Measurements from ENCODE around the gene KCNIP1. TPM values are rescaled to one million over a fixed set of nuclear protein-coding genes. Genes with fewer than 3 reads are reported as not detected.

KCNIP1 gene
- total RNA-seq, 4 donors from 2014 or later = not detected

DNA sequence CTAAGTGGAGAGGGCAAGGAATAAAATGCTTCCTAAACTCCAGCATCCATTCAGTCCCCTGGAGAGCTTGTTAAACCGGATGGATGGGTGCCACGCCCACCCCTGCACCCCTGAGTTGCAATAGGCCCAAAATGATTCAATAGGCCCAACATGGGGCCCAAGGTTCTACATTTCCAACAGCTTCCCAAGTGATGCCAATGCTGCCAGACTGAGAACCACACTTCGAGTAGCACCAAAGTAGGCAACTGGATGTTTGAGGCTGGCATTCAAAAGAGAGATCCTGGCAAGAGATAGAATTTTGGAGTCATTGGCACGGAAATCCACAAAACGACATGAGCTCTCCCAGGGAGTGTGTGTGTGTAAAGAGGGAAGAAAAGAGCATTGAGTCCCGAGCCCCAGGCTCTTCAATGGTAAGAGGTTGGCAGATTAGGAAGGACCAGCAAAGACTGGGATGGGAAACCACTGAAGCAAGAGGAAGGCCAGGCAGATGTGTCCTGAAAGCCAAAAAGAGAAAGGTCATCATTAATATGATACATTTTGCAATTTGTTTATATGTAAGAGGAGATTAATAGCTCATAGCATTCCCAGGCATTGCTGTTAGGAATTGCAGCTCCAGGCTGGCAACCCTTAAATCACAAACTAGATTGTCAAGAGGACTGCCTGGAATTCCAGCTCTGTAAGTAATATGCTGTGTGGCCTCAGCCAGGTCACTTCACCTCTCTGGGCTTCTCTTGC is 130.6 kb downstream of the KCNIP1 start:
- H3K27ac ChIP-seq = peak overlapping the region in 2 of 4 donors; percentile 70 to 87
- DNase-seq = no peak
- H3K9me3 ChIP-seq = no peaks in the 10 kb centered on the region
- intact Hi-C loops (cut with DNase I) = no loop called here
- H3K4me3 ChIP-seq = no peak overlapping the region
- H3K27me3 ChIP-seq = peaks cover 0 to 6% (median 0%) of the 10 kb centered on the region in 4 donors
- peaks cover 21 to 50% (median 21%) of the 10 kb centered on the region in 3 donors for H3K4me1 ChIP-seq
- H3K36me3 ChIP-seq = no peaks in the 10 kb centered on the region
- TF ChIP-seq, protein P1, sequence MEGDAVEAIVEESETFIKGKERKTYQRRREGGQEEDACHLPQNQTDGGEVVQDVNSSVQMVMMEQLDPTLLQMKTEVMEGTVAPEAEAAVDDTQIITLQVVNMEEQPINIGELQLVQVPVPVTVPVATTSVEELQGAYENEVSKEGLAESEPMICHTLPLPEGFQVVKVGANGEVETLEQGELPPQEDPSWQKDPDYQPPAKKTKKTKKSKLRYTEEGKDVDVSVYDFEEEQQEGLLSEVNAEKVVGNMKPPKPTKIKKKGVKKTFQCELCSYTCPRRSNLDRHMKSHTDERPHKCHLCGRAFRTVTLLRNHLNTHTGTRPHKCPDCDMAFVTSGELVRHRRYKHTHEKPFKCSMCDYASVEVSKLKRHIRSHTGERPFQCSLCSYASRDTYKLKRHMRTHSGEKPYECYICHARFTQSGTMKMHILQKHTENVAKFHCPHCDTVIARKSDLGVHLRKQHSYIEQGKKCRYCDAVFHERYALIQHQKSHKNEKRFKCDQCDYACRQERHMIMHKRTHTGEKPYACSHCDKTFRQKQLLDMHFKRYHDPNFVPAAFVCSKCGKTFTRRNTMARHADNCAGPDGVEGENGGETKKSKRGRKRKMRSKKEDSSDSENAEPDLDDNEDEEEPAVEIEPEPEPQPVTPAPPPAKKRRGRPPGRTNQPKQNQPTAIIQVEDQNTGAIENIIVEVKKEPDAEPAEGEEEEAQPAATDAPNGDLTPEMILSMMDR (IDR thresholded peaks at IDR 0.05) = no peak
- no peak for TF ChIP-seq POLR2A (IDR thresholded peaks at IDR 0.05)
- WGBS, 2 donors = 55 to 62% methylated on average over 5 to 6 of the region's 6 CpGs

DNA sequence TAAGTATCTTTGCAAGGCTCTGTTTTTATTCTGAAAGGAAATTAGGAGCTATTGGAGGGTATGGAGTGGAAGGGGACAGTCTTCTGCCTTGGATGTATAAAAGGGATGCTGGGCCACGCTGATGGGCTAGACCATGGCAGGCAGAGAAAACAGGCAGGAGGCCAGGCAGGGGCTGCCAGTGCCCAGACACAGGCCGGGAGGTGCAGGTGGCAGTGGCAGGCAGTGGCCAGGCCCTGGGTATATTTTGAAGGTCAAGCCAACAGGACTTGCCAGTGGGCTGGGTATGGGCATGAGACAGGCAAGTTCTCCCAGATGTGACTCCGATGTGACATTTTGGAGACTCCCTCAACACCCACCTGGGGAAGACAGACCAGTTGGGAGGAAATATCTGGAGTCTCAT is 131.9 kb downstream of the KCNIP1 start:
- H3K4me3 ChIP-seq = no peak overlapping the region
- no peaks in the 10 kb centered on the region for H3K9me3 ChIP-seq
- intact Hi-C loops (cut with DNase I) = no loop called here
- H3K4me1 ChIP-seq = peaks cover 21 to 48% (median 21%) of the 10 kb centered on the region in 3 donors
- TF ChIP-seq, protein P1 (IDR thresholded peaks at IDR 0.05) = no peak
- no peak for TF ChIP-seq POLR2A (IDR thresholded peaks at IDR 0.05)
- H3K27me3 ChIP-seq = peaks cover 0 to 6% (median 0%) of the 10 kb centered on the region in 4 donors
- no peak overlapping the region for H3K27ac ChIP-seq
- no peak for DNase-seq
- no peaks in the 10 kb centered on the region for H3K36me3 ChIP-seq
- WGBS, 2 donors = 69 to 76% methylated on average over 3 of the region's 3 CpGs

DNA sequence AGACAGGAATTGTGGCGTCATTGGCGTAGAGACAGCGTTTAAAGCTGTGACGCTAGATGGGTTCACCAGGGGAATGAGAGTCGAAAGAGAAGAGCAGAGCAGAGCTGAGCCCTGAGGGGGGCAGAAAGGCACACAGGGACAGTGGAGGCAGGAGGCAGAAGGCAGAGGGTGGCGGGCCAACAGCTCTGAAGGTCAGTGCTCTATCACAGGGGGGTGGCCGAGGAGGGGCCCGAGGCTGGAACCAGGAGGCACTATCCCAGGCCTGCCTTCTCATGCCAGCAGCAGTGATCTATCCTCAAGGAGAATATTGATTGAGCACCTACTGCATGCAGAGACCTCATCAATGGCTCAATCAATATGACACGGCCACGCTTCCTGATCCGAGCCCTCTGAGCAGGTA is 132.4 kb downstream of the KCNIP1 start:
- H3K36me3 ChIP-seq = no peaks in the 10 kb centered on the region
- H3K4me1 ChIP-seq = peaks cover 21 to 43% (median 21%) of the 10 kb centered on the region in 3 donors
- H3K27me3 ChIP-seq = peaks cover 0 to 11% (median 0%) of the 10 kb centered on the region in 4 donors
- no peak overlapping the region for H3K27ac ChIP-seq
- TF ChIP-seq, protein P1 (IDR thresholded peaks at IDR 0.05) = no peak
- no peak for DNase-seq
- intact Hi-C loops (cut with DNase I) = no loop called here
- H3K4me3 ChIP-seq = no peak overlapping the region
- 82 to 87% methylated on average over 9 to 11 of the region's 11 CpGs for WGBS, 2 donors
- no peaks in the 10 kb centered on the region for H3K9me3 ChIP-seq

DNA sequence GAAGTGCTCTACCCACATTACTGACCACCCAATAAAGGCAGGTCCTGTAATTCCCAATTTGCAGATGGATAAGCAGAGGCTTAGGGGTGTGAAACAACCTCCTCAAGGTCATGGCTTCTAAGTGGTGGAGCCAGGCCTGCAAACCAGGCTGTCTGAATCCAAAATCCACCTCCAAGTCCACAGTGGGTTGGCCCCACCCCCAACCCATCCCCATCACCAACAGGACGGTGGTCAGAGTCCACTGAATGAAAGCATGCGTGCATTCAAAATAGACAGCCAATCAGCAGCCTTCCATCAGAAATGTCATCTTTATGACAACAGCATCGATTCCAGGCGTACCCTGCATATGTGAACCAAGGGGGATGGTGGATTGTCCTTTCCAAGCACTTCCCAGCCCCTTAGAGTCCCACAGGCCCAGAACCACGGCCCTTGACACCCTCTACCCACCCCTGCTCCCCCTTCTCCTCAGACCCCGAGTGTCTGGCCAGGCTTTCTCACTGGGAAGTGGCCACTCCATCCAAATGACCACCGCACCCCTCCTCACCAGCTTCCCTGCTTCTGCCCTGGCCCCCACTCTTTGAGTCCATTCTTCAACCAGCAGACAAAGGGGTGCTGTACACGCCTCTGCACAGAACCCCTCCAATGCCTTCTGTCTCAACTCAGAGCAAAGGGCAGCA is 133.1 kb downstream of the KCNIP1 start:
- H3K27me3 ChIP-seq = peaks cover 0 to 17% (median 0%) of the 10 kb centered on the region in 4 donors
- intact Hi-C loops (cut with DNase I) = no loop called here
- H3K36me3 ChIP-seq = no peaks in the 10 kb centered on the region
- H3K4me3 ChIP-seq = no peak overlapping the region
- no peaks in the 10 kb centered on the region for H3K9me3 ChIP-seq
- H3K27ac ChIP-seq = no peak overlapping the region
- 74 to 76% methylated on average over 7 to 8 of the region's 8 CpGs for WGBS, 2 donors
- TF ChIP-seq, protein P1 (IDR thresholded peaks at IDR 0.05) = no peak
- DNase-seq = no peak
- peaks cover 21 to 36% (median 21%) of the 10 kb centered on the region in 3 donors for H3K4me1 ChIP-seq

DNA sequence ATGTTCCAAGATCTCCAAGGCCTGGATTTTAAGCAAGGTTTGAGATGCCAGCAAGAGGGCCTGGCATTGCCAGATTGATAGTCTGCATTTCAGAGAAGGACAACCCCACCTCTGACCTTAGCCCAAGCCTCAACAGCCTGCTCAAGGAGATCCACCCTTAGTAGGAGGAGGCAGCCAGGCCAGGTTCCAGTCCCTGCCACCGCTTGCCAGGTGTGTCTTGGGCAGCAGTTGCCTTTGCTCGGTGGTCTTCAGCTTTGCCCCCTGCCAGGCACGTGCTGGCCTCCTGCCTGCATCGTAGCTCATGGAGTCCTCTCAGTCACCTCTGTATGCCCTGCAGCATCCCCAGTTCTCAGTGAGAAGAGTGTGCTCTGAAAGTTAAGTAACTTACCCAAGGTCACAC is 134.2 kb downstream of the KCNIP1 start:
- Histone ChIP-seq H3K4me3 (no peak overlapping the region), H3K36me3 (no peaks in the 10 kb centered on the region), H3K27ac (no peak overlapping the region), H3K4me1 (peaks cover 10 to 25% (median 12%) of the 10 kb centered on the region in 3 donors), H3K9me3 (no peaks in the 10 kb centered on the region), H3K27me3 (peaks cover 0 to 16% (median 0%) of the 10 kb centered on the region in 4 donors)
- TF ChIP-seq POLR2A (IDR thresholded peaks at IDR 0.05) = no peak
- TF ChIP-seq, protein P1 (IDR thresholded peaks at IDR 0.05) = no peak
- intact Hi-C loops (cut with DNase I) = no loop called here
- 77 to 79% methylated on average over 3 of the region's 4 CpGs for WGBS, 2 donors
- DNase-seq = no peak

All from esophagus squamous epithelium (tissue), 5 donors.